GM21447 (cell line): Measurements from ENCODE around the gene CTNS.
"Not testable (repeated sequence)": the region's sequence is repeated elsewhere in the genome, so short reads cannot be mapped to it uniquely, and the experiment has no call there.

Source experiments
- ATAC-seq: cut with Tn5 transposase; IDR thresholded peaks from one replicate; pipeline ENCODE4 v1.9.1; 2021; ENCODE audit not compliant: unreplicated experiment

CTNS gene

GRCh38 chr17:3681565-3681964, 45.0 kb downstream of the CTNS start:
- ATAC-seq, result no peak

- no peak for ATAC-seq
Measured at GRCh38 chr17:3682033-3682432, 45.5 kb downstream of the CTNS start.

GRCh38 chr17:3683054-3683511, 46.5 kb downstream of the CTNS start:
- ATAC-seq, result peak; percentile 66

- ATAC-seq, result no peak
Measured at GRCh38 chr17:3685174-3685573, 48.6 kb downstream of the CTNS start.

GRCh38 chr17:3688027-3688553, 51.5 kb downstream of the CTNS start:
- ATAC-seq, result no peak

- no peak for ATAC-seq
Measured at GRCh38 chr17:3688852-3689261, 52.3 kb downstream of the CTNS start.

GRCh38 chr17:3689262-3690093, 52.9 kb downstream of the CTNS start:
- no peak for ATAC-seq

GRCh38 chr17:3690094-3690715, 53.6 kb downstream of the CTNS start:
- ATAC-seq, result no peak

- no peak for ATAC-seq
Measured at GRCh38 chr17:3691617-3692067, 55.1 kb downstream of the CTNS start.

- no peak for ATAC-seq
Measured at GRCh38 chr17:3692346-3692745, 55.8 kb downstream of the CTNS start.

- no peak for ATAC-seq
Measured at GRCh38 chr17:3693141-3693540, 56.6 kb downstream of the CTNS start.

- peak; percentile 51 for ATAC-seq
Measured at GRCh38 chr17:3693829-3694231, 57.3 kb downstream of the CTNS start.

GRCh38 chr17:3695129-3695722, 58.7 kb downstream of the CTNS start:
- ATAC-seq, result no peak

GRCh38 chr17:3695723-3696411, 59.3 kb downstream of the CTNS start, which contains the start of gene P2RX5:
P2RX5 (minus strand) TSS chr17:3696155; CDS start chr17:3696005, 150 bp downstream.
- no peak for ATAC-seq

GRCh38 chr17:3697103-3697476, 60.5 kb downstream of the CTNS start:
- no peak for ATAC-seq

- no peak for ATAC-seq
Measured at GRCh38 chr17:3698139-3698538, 61.6 kb downstream of the CTNS start.

- ATAC-seq, result no peak
Measured at GRCh38 chr17:3699951-3700350, 63.4 kb downstream of the CTNS start.

- not testable (repeated sequence) for ATAC-seq
Measured at GRCh38 chr17:3702041-3702539, 65.5 kb downstream of the CTNS start.

- no peak for ATAC-seq
Measured at GRCh38 chr17:3704931-3705717, 68.6 kb downstream of the CTNS start.

GRCh38 chr17:3705718-3705984, 69.1 kb downstream of the CTNS start:
- not testable (repeated sequence) for ATAC-seq
